ENCODE results near the gene UNC93B1. TPM values are rescaled to one million over a fixed set of nuclear protein-coding genes. Genes with fewer than 3 reads are reported as not detected.

The UNC93B1 gene
- total and polyA plus RNA-seq, 2 of the 13 experiments (the other 11 are each of a cell fraction or from before 2014, with no cell fraction given): 8.8 to 18.9 TPM

GRCh38 chr11:68003846-68004550 lies at the start of gene UNC93B1 (continued):
- TF ChIP-seq FOXP1 (IDR thresholded peaks at IDR 0.05) (no peak), FOXP1 (CRISPR knock-in tag; IDR thresholded peaks at IDR 0.05) (no peak), SMYD3 (CRISPR knock-in tag; IDR thresholded peaks at IDR 0.05) (no peak), NCOA5 (CRISPR knock-in tag; IDR thresholded peaks at IDR 0.05) (no peak), ISL2 (CRISPR knock-in tag; IDR thresholded peaks at IDR 0.05) (no peak), FOXM1 (CRISPR knock-in tag; IDR thresholded peaks at IDR 0.05) (no peak), ZNF382 (CRISPR knock-in tag; IDR thresholded peaks at IDR 0.05; ENCODE audit: borderline replicate concordance) (no peak), ZFP82 (CRISPR knock-in tag; IDR thresholded peaks at IDR 0.05; ENCODE audit: borderline replicate concordance) (no peak), ZNF274 (CRISPR knock-in tag; IDR thresholded peaks at IDR 0.05) (0 out of 2 replicates have a peak, but pooled peaks have one; percentile 20), ELF4 (CRISPR knock-in tag; IDR thresholded peaks at IDR 0.05; ENCODE audit: borderline replicate concordance) (no peak), SP1 (IDR thresholded peaks at IDR 0.05) (no peak), SP1 (CRISPR knock-in tag; IDR thresholded peaks at IDR 0.05) (peak; percentile 56; the same call in 1 of the 2 replicates), GTF3A (CRISPR knock-in tag; conservative IDR thresholded peaks at IDR 0.05) (no peak), RBAK (CRISPR knock-in tag; IDR thresholded peaks at IDR 0.05) (no peak), MXD3 (CRISPR knock-in tag; IDR thresholded peaks at IDR 0.05) (peak; percentile 22; the same call in 1 of the 2 replicates), NAIF1 (CRISPR knock-in tag; IDR thresholded peaks at IDR 0.05; ENCODE audit: borderline replicate concordance) (no peak), ZNF577 (CRISPR knock-in tag; IDR thresholded peaks at IDR 0.05; ENCODE audit: borderline replicate concordance, low read depth) (no peak), HNRNPK (IDR thresholded peaks at IDR 0.05; ENCODE audit: low read depth, low read length, poor library complexity, severe bottlenecking) (peak; percentile 15), SP4 (CRISPR knock-in tag; IDR thresholded peaks at IDR 0.05) (peak; percentile 88), HDAC1 (CRISPR knock-in tag; IDR thresholded peaks at IDR 0.05) (peak; percentile 46), SALL1 (CRISPR knock-in tag; IDR thresholded peaks at IDR 0.05) (peak; percentile 48), KDM5B (CRISPR knock-in tag; IDR thresholded peaks at IDR 0.05; ENCODE audit: borderline replicate concordance) (peak; percentile 59; the same call in 1 of the 2 replicates), KDM2A (CRISPR knock-in tag; IDR thresholded peaks at IDR 0.05; ENCODE audit: borderline replicate concordance, low read depth) (no peak), TSC22D2 (CRISPR knock-in tag; IDR thresholded peaks at IDR 0.05; ENCODE audit: borderline replicate concordance) (no peak), ZBTB3 (CRISPR knock-in tag; IDR thresholded peaks at IDR 0.05; ENCODE audit: borderline replicate concordance, low read depth) (no peak), PAWR (CRISPR knock-in tag; IDR thresholded peaks at IDR 0.05; ENCODE audit: borderline replicate concordance) (no peak)
- TF ChIP-seq, protein P1, sequence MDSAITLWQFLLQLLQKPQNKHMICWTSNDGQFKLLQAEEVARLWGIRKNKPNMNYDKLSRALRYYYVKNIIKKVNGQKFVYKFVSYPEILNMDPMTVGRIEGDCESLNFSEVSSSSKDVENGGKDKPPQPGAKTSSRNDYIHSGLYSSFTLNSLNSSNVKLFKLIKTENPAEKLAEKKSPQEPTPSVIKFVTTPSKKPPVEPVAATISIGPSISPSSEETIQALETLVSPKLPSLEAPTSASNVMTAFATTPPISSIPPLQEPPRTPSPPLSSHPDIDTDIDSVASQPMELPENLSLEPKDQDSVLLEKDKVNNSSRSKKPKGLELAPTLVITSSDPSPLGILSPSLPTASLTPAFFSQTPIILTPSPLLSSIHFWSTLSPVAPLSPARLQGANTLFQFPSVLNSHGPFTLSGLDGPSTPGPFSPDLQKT (CRISPR knock-in tag; IDR thresholded peaks at IDR 0.05; ENCODE audit: borderline replicate concordance): no peak
- TF ChIP-seq, protein P2, sequence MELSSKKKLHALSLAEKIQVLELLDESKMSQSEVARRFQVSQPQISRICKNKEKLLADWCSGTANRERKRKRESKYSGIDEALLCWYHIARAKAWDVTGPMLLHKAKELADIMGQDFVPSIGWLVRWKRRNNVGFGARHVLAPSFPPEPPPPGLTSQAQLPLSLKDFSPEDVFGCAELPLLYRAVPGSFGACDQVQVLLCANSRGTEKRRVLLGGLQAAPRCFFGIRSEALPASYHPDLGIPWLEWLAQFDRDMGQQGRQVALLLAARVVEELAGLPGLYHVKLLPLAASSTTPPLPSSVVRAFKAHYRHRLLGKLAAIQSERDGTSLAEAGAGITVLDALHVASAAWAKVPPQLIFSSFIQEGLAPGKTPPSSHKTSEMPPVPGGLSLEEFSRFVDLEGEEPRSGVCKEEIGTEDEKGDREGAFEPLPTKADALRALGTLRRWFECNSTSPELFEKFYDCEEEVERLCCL (CRISPR knock-in tag; IDR thresholded peaks at IDR 0.05; ENCODE audit: borderline replicate concordance): no peak
- TF ChIP-seq, protein P3, sequence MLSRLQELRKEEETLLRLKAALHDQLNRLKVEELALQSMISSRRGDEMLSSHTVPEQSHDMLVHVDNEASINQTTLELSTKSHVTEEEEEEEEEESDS (CRISPR knock-in tag; IDR thresholded peaks at IDR 0.05; ENCODE audit: borderline replicate concordance): no peak
